HG03039 (cell line): ENCODE results near the gene PGM5.

Source experiments
- ATAC-seq: cut with Tn5 transposase; IDR thresholded peaks from one replicate; pipeline ENCODE4 v1.9.1; 2021; ENCODE audit warnings: mild to moderate bottlenecking, moderate library complexity; ENCODE audit not compliant: unreplicated experiment

The PGM5 gene

DNA sequence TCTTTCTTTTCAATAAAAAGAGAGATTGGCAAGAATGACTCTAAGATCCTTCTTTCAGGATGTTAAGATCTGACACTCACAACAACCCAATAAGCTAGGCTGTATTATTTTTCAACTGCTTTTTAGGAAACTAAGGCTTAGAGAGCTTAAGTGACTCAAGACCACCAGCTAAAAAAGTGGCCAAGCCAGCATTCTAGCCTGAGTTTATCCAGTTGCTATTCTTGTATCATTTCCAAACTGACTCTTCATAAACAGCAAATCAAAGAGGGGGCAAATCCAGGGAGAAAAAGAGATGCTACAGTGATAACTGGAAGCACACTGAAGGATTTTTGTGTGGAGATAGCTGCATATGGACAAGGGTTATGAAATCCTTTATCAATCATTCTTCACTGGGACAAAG, 137.1 kb downstream of the PGM5 start:
- no peak for ATAC-seq

DNA sequence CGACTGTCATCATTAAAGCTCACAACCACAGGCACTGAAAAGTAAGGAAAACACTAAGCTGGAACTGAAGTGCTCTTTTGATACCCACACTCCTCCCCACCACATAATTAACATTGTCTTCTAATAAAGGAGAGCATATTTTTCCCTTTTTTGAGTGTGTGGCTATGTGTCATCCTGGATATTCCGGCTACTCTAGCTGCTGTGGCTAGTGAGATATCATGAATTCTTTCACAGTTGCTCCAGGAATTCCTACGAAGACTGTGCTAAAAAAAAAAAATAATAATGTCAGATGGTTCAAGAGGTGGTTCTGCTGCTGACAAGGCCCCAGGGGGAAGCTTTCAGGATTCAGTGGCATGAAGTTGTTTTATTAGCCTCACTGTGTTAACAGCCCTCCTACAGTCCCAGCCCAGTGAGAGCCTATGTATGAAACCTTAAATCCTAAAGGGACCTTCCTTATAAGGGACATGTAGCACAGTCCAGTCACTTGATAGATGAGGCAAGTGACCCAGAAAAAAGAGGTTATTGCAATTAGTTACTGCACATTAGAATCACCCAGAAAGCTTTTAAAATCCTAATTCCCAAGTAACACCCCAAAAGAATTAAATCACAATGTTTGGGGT, 137.7 kb downstream of the PGM5 start:
- ATAC-seq, result no peak

DNA sequence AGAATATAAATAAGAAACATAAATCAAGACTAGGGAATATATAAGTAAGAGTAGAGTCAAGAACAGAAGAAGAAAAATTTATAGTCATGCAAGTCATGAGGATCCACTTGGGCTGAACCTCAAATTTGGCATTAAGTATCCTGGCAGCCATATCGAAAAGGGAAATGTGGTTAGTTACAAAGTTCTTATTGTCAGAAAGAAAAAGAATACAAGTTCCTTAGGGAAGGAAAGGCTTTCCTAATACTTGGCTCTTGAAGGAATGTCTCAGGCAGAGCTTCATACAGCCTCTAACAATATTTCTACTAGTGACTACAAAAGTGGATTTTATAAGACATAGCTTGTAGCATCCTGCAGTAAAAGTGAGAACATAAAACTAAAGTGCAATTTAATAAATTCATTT, 138.8 kb downstream of the PGM5 start:
- ATAC-seq, result no peak

DNA sequence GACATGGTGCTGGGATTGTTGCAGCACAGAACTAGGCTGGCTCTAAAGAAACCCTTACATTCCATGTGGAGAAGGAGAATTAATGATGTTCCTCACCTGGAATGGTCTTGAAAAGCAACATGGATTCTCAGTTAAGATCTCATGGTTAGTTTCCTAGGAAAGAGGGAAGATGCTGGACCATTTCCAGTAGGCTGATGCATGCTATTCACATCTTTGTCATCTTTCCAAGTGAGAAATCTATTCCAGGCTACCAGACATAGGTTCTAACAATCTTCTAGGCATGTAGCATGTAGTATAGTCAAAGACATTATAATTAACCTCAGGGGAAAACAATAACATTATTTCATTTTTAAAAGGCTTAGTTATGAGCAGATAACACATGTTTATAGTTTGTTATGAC, 139.9 kb downstream of the PGM5 start:
- ATAC-seq, result no peak

DNA sequence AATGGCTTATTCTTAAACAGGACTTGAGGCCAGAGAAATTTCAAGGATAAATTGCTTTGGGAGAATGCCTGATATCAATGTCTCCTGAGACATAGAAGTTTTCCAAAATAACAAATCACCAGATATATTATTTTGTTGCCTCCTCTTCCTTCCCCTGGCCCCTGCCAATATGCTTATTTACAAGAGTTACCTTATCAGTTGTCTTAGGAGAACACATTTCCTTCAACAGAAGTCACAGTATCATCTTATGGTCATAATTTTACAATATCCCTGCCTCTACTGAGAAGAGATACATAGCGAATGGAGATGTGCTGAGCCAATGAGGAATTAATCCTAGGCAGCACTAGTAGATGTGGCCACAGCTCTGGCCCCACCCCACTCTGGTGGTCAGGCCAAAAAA, 141.2 kb downstream of the PGM5 start:
- ATAC-seq, result no peak

DNA sequence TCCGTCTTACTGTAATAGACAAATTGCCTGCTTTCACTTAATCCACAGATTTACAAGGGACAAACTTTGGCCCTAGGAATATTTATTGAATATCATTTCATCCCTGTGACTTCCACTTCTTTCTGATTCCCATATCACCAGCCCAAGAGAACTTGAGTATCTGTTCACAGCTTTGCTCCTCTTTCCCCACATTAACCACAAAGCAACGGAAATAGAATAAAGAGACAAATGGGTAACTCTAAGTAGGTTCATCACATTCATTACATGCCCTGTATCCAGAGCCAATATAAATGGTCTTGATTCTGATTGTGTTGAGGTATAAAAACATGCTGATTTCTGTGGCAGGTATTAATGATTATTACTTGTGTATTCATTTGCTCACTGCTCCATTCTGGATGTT, 142.4 kb downstream of the PGM5 start:
- no peak for ATAC-seq

DNA sequence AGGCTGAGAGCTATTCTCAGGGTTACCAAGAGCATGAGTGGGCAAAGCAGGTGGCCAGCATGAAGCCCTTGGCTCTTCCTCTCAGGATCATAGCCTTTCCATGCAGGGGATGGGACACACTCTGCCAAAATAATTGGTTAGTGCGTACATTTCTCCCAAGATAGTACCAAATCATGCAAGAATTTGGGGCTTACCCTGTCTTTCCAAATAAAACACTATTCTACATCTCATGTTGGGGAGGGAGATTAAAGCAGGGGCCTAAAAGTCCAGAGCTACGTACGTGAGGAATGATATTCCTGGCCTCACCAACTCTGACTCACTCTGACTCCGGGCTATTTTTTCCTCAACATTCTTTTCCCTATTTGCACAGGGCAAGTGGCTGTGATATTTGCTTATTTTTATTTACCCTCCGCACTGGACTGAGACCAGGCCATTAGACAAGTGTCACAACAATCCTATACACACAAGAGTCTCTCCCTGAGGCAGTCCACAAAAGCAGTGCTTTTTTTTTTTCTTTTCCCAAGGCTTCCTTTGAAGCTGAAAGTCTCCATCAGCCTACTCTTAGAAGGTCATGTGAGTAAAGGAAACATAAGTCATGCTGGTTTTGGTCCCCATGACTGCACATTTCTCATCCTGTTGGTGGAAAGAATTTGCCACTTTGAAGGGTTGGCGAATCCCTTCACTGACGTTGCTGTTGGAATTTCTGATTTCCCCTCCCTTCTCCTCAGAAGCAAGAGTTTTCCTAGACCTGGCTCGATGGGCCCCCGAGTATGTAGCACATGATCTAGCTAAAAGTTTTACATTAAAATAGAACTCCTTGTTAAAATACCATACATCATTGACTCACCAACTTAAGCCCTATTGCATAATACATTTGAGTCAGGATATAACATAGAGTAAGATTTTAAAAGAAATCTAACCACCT, 144.3 kb downstream of the PGM5 start:
- ATAC-seq, result no peak

DNA sequence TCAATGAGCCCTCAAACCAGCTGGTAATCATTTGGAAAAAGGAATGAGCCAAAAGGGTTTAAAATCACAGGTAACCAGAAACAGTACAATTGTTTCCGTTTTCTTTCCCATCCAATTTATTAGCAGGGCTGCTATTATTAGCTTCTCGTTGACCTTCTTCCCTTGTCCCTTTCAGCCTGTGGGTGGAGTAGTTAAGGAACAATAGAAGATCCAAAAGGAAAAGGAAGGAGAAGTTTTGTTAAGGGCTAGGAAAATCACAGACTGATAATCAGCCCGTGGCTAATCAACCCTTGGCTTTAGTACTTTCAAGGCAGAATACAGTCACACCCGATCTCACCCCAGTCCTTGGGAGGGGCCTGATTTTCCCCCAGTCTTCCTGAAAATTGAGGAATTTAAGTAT, 145.9 kb downstream of the PGM5 start:
- ATAC-seq, result no peak

DNA sequence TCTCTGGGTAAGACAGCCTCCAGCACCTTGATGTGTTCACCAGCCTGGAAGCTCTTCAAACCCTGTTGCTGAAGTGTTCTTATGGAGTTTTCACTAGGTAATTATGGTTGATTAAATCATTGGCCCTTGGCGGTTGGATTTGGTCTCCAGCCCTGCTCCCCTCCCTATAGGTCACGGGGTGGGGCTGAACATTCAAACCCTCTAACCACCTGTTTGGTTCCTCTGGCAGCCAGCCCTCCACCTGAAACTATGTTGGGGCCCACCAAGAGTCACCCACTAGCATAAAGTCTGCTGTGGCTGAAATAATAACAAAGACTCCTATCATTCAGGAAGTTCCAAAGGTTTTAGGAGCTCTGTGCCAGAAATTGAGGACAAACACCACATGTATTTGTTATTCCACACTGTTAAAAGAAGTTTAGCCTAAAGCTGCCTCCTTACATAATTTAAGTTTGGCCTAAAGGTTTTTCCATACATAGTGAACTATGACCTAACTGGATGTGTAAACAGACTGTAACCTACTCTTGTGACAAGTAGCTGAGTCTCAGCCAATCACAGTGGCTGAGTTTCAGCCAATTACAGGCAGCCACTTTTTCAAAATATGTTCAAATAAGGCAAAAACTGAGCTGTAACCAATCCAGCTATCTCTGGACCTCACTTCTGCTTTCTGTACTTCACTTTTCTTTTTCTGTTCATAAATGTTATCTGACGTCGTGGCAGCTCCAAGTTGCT, 149.4 kb downstream of the PGM5 start:
- ATAC-seq, result peak; percentile 56

DNA sequence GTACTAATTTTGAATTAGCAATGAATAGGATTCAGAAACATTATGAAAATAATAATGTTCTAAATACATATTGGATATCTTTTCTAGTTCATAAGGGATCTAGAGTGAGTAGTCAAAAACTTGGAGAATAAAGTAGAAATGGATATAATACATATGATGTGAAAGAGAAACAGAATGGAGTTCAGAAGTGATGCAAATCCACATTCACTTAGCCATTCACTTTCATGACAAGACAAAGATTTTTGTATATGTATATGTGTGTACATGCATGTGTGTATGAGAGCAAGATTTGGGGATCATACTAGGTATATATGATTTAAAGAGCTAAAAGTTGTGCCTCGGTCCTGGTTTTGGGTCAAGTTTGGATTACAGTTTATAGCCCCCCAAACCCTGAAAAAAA, 150.1 kb downstream of the PGM5 start:
- no peak for ATAC-seq

DNA sequence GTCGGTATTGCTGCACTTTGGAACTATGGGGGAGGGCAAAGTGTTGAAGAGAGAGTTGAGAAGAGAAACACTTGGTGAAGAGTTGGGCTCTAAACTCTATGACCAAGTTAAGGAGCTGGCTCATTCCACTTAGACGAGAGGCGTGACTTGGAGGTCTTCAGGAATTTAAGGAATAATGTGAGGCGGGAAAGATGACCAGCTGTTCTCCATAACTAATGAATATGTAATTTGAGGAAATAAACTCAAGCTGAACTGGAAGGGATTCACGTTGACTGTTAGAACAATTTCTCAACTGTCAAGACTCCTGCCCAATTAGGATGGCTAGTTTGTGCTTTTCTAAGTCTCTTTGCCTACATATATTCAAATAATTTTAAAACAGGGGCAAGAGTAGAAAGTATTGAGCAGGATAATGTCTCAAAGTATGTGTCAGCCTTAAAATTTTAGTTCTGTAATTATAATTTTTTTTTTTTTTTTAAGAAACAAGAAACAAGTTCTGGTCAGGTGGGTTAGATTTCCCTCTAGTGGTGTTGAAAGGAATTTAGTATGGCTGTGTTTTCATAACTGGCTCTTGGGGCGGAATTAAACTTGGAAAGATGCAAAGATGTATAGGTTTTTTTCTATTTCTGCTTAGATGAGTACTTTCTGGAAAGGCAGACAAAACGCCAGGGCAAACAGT, 150.9 kb downstream of the PGM5 start:
- ATAC-seq, result no peak

DNA sequence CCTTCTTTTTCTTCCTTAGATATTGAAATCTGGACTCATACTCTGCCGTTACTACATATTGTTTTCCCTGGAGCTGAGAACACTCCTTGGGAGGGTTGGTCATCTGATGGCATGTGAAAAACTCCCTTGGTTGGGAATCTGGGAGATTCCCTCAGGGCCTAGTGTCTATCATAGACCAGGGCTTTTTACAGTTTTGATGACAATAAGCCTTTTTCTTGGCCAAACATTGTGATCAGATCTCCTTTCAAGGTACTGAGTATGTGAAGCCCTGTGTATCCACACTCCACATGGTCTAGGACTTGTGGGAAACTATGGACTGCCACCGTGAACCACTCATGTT, 151.4 kb downstream of the PGM5 start:
- no peak for ATAC-seq

DNA sequence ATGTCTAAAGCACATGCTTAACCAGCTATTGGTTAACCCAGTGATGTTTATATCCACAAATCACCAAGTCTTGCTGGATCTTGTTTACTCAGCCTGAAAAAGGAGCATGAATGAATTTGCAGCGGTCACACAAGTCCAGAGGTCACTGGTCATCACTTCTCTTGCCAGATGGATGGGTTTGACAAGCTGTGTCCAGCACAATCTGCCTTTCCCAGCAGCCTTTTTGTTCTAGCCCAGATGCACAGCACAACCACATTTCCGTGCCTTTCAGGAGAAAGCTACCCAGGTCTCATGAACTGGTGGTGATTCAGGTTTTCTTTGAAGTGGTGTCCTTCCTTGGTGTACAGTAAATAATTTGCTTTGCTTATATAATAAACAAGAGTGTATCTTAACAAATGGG, 152.1 kb downstream of the PGM5 start:
- ATAC-seq, result no peak

DNA sequence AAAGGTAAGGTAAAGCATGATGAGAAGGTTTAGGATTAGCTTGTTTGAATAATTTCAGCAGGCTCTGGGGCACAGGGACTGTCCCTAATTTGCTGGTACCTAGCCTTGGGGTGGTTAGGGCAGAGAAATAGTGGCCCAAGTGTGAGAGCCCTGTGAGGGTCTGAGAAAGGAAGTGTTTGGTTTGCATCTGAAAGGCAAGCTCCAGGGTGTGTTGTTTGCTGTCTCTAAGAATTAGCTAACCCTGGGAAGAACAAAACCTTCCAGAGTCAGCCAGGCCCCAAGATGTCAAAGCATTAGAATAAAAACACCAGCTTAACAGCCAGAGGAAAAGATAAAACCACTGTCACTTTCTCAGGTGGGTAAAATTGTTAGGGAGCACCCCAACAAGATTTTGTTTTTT, 153.3 kb downstream of the PGM5 start:
- no peak for ATAC-seq

DNA sequence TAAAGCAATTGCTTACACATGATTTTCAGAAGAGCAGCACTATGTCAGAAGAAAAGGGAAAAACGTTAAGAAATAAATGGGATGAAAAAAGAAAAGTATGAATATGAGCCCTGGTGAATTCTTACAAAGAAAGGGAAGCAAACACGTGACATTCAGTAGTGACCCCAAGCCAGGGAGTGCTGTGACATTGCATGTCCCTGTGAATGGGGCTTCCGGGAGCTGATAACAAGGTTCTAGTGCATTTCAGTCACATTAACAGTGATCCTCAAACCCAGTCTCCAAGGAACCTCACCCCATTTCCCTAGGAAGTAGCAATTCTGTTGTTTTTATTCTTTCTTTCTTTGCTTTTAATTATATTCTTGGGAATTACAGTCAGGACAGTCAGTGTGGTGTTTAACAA, 157.0 kb downstream of the PGM5 start:
- ATAC-seq, result no peak

DNA sequence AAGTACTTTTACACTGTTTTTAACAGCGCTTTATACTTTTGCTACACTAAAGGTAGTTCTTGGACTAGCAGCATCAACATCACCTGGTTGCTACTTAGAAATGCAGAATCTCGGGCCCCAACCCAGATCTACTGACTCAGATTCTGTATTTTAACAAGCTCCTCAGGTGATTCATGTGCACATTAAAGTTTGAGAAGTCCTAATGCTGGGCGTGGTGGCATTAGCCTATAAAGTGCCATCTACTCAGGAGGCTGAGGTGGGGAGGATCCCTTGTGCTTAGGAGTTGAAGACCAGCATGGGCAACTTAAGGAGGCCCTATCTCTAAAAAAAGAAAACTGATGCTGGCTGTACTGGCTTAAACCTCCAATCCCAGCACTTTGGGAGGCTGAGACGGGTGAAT, 157.6 kb downstream of the PGM5 start:
- no peak for ATAC-seq

DNA sequence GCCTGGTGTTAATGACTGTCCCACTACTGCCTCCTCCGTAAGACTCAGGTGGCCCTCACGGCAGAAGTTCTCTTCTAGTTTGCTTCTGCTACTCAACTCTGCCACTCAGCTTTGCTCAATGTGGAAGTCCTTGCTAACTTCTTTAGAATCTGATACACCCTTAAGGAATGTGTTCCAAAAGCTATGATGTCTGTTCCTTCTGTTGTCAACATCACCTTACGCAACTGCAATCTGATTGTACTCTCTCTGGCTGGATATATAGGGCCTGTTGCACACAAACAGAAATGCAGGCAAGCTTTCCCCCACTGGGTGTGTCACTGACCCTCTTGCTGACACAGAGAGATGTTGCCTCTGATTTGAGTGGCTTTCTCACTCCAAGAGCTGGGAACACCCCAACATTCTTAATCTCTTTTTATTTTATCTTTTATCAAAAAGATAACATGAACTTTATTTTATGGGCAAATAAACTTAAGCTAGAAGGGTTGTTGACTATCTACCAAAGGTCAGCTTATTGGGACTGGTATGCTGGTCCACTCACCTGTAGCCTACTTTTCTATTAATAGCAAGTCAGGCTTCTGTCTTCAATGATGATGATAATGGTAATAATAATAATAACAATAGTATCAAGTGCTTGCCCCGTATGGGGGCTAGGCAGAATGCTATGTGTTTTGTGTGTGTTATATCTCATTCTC, 159.1 kb downstream of the PGM5 start:
- no peak for ATAC-seq

DNA sequence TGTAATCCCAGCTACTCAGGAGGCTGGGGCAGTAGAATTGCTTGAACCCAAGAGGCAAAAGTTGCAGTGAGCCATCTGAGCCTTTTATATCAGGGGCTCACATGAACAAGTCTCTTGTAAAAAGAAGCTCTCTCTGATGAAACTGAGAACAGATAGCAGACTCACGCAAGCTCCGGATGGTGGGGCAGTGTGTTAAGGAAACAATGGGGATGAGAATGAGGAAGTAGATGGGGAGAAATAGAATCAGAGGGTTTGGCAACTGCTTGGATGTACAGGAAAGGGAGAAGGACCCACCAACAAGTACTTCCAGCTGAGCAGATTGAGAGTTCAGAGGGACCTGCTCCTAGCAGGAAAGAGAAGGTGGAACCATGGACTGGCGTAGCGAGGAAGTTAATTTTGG, 165.7 kb downstream of the PGM5 start:
- ATAC-seq, result no peak

DNA sequence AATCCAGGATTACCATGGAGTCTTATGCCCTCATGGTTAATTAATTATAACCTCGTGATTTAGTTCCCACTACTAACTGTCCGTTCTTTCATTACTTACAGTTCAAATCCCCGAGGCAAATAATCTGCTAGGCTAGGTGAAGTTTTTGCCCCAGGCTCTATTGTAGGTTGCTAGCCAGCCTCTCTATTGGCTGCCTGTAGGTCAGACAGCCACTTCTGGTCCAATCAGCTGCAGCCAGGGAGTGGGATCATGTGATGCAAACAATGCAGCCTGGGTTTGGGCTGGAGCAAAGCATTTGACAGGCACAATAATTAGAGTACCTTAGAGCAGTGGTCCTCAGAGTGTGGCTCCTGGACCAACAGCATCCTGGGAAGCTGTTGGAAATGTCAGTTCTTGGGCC, 166.5 kb downstream of the PGM5 start:
- ATAC-seq, result no peak

DNA sequence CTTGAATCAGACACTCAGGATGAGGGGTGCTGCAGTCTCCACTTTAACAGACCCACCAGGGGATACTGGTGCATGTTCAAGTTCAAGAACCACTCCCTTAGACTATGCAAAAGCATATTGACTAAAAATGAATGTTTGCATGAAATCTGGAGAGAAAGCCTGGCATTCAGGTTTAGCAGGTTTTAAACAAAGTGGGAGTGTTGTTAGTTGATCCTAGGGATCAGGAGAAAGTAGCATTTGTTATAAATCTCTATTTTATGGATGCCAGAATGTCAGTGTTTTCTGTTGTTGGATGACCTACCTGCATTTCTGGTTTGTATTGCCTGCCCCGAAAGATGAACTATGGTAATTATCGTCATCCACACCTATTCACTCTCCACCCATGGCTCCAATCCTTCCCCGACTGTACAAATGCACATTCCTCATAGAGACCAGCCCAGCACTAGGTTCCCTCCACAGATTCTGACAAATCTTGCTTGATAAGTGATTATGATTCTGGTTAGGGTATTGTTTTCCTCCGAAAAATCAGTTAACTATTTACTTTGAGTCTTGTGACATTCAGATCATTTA, 167.0 kb downstream of the PGM5 start:
- no peak for ATAC-seq

DNA sequence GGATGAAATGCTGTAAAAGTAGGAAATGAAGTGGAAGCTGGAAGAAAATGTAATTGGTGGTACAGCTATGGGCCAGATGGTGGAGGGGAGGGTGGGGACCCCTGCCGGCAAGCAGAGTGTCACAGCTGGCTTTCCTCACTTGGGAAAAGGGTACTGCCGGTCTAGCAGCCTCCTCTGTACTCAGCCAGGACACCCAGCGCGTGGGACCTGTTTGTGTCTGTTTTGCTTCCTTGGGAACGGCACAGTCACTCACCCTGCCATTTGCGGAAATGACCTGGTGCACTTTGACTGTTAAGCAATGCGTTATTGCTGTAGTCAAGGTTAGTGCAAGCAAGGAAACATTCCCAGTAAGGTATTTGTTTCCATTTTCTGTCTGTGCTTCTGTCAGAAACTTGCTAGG, 174.2 kb downstream of the PGM5 start:
- ATAC-seq, result no peak
